ENCODE measurements around the gene FAM162A. TPM values are rescaled to one million over a fixed set of nuclear protein-coding genes. Genes with fewer than 3 reads are reported as not detected.
"Not testable (repeated sequence)": the region's sequence is repeated elsewhere in the genome, so short reads cannot be mapped to it uniquely, and the experiment has no call there.

Gene FAM162A
- total RNA-seq, 1 experiment from 2014 or later: 59.3 TPM

DNA sequence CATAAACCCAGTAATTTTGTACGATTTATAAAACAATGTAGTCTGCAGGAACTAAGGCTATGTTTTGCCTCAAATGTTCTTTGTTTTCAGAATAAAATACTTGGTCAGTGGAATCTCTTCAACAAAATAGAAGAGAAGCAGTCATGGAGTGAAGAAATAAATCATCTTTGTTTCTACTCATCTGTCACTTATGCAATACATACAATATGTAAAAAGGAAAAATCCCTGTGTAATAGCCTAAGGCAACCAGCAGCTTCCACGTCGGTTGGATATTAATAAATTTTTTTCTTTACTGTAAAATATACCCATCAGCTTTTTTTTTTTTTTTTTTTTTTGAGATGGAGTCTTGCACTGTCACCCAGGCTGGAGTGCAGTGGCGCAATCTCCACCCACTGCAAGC is 37.1 kb downstream of the FAM162A start:
- DNase-seq: no peak
- Histone ChIP-seq H3K36me3 (replicated peaks; ENCODE audit: control insufficient read depth, insufficient read depth, low read length) (peaks cover 2% of the 10 kb centered on the region), H3K27me3 (ENCODE audit: control insufficient read depth, insufficient read depth, low read length) (no peaks in the 10 kb centered on the region), H3K4me3 (ENCODE audit: insufficient read depth, low read depth, low read length) (no peak overlapping the region)

DNA sequence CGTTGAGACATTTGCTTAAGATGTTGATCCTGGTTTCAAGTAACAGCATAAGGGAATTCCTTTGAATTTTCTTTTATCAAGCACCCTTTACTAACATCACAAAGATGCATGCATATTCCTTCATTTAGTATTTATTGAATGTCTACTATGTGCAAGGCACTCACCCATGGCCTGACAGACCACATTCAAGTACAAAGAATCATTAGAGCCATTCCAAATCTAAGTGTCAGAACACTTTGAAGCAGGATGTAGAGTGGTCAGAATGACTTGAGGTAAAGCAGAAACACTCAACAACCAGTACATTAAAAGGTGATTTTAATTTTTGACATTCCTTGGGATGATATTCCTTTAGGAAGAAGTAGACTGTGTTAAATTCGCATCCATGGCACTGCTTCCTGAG is 37.9 kb downstream of the FAM162A start:
- no peak overlapping the region for H3K4me3 ChIP-seq (ENCODE audit: insufficient read depth, low read depth, low read length)
- peaks cover 7% of the 10 kb centered on the region for H3K36me3 ChIP-seq (replicated peaks; ENCODE audit: control insufficient read depth, insufficient read depth, low read length)
- no peak for DNase-seq
- no peaks in the 10 kb centered on the region for H3K27me3 ChIP-seq (ENCODE audit: control insufficient read depth, insufficient read depth, low read length)

DNA sequence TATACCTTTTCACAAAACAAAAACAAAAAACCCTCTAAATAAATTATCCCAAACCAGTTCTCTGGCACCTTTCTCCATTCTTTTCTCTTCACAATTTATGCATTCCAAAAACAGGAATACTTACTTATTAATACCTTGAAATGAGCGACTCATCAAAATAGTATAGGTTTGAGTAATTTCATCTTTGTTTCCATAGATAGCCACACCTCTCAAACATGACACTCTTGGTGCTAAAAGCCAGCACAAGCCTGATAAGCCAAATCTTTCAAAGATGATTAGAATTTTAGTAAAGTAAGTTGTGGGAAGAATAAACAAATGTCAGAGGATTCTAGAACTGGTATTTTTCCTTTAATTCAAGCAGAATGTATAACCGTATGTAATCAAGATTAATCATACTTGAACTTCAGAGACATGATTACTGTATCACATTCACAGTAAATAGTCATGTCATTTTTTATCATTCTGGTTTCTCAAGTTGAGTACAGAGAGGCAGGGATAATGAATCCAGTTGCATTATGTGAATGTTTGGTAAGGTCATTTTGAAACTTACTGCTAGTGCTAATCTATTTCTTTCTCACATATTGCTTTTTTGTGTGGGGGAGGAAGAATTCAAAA is 44.0 kb downstream of the FAM162A start:
- no peaks in the 10 kb centered on the region for H3K27me3 ChIP-seq (ENCODE audit: control insufficient read depth, insufficient read depth, low read length)
- H3K36me3 ChIP-seq (replicated peaks; ENCODE audit: control insufficient read depth, insufficient read depth, low read length): peaks cover 15% of the 10 kb centered on the region
- no peak for DNase-seq
- H3K4me3 ChIP-seq (ENCODE audit: insufficient read depth, low read depth, low read length): no peak overlapping the region

DNA sequence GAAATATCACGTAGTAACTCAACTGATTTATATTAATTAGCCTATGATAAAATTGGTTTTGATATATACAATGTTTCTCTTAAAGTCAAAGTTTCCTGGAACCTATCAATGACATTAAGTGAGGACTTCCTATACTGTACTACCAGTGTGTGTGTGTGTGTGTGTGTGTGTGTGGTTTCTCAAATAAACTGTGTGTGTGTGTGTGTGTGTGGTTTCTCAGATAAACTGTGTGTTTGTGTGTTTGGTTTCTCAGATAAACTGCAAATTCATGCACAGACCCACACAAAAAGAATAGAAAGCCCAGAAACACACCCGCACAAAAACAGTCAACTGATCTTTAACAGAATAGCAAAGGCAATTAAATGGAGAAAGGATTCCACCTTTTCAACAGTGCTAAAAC is 46.4 kb downstream of the FAM162A start:
- Histone ChIP-seq H3K27me3 (ENCODE audit: control insufficient read depth, insufficient read depth, low read length) (no peaks in the 10 kb centered on the region), H3K36me3 (replicated peaks; ENCODE audit: control insufficient read depth, insufficient read depth, low read length) (peaks cover 16% of the 10 kb centered on the region), H3K4me3 (ENCODE audit: insufficient read depth, low read depth, low read length) (no peak overlapping the region)

DNA sequence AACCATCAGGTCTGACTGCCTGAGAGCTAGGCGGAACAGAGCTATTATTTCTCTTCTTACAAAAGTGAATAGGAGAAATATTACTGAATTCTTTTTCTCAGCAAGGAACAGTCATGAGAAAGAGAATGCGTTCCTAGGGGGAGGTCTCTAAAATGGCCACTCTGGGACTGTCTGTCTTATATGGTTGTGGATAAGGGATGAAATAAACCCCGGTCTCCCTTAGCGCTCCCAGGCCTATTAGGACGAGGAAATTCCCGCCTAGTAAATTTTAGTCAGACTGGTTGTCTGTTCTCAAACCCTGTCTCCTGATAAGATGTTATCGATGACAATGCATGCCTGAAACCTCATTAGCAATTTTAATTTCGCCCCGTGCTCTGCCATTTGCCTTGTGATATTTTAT is 52.0 kb downstream of the FAM162A start:
- Histone ChIP-seq H3K27me3 (ENCODE audit: control insufficient read depth, insufficient read depth, low read length) (no peaks in the 10 kb centered on the region), H3K4me3 (ENCODE audit: insufficient read depth, low read depth, low read length) (no peak overlapping the region), H3K36me3 (replicated peaks; ENCODE audit: control insufficient read depth, insufficient read depth, low read length) (peaks cover 20% of the 10 kb centered on the region)

More for the DNA sequence above, 46.4 kb downstream of the FAM162A start:
- no peak for DNase-seq

DNA sequence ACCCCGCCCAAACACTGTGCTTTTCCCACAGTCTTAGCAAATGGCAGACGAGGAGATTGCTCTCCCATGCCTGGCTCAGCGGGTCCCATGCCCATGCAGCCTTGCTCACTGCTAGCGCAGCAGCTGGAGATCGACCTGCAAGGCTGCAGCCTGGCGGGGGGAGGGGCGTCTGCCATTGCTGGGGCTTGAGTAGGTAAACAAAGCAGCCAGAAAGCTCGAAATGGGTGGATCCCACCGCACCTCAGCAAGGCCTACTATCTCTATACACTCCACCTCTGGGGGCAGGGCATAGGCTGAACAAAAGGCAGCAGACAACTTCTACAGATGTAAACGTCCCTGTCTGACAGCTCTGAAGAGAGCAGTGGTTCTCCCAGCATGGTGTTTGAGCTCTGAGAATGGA is 59.1 kb downstream of the FAM162A start:
- peak; percentile 40 for DNase-seq
- Histone ChIP-seq H3K27me3 (ENCODE audit: control insufficient read depth, insufficient read depth, low read length) (no peaks in the 10 kb centered on the region), H3K36me3 (replicated peaks; ENCODE audit: control insufficient read depth, insufficient read depth, low read length) (peaks cover 8% of the 10 kb centered on the region), H3K4me3 (ENCODE audit: insufficient read depth, low read depth, low read length) (no peak overlapping the region)

More for the DNA sequence above, 52.0 kb downstream of the FAM162A start:
- DNase-seq: no peak

DNA sequence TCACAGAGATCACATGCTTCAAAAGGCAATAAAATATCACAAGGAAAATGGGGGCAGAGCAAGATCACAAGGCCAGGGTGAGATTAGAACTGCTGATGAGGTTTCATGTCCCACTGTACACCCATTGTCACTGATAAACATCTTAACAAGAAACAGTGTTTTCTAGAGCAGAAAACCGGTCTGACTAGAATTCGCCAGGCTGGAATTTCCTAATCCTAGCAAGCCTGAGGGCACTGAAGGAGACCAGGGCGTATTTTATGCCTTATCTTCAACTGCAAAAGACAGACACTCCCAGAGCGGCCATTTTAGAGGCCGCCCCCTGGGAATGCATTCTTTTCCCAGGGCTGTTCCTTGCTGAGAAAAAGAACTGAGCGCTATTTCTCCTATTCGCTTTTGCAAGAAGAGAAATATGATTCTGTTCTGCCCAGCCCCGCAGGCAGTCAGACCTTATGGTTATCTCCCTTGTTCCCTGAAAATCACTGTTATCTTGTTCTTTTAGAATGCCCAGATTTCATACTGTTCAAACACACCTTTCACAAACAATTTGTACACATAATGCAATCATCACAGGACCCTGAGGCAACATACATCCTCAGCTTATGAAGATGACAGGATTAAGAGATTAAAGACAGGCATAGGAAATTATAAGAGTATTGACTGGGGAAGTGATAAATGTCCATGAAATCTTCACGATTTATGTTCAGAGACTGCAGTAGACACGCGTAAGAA is 59.9 kb downstream of the FAM162A start:
- H3K36me3 ChIP-seq (replicated peaks; ENCODE audit: control insufficient read depth, insufficient read depth, low read length); DNase-seq; H3K27me3 ChIP-seq (ENCODE audit: control insufficient read depth, insufficient read depth, low read length); H3K4me3 ChIP-seq (ENCODE audit: insufficient read depth, low read depth, low read length): not testable (repeated sequence)

DNA sequence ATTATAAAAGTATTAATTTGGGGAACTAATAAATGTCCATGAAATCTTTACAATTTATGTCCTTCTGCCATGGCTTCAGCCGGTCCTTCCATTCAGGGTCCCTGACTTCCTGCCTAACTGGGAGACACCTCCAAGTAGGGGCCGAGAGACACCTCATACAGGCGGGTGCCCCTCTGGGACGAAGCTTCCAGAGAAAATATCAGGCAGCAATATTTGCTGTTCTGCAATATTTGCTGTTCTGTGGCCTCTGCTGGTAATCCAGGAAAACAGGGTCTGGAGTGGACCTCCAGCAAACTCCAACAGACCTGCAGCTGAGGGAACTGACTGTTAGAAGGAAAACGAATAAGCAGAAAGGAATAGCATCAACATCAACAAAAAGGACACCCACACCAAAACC is 60.5 kb downstream of the FAM162A start:
- DNase-seq; H3K27me3 ChIP-seq (ENCODE audit: control insufficient read depth, insufficient read depth, low read length); H3K4me3 ChIP-seq (ENCODE audit: insufficient read depth, low read depth, low read length); H3K36me3 ChIP-seq (replicated peaks; ENCODE audit: control insufficient read depth, insufficient read depth, low read length): not testable (repeated sequence)

DNA sequence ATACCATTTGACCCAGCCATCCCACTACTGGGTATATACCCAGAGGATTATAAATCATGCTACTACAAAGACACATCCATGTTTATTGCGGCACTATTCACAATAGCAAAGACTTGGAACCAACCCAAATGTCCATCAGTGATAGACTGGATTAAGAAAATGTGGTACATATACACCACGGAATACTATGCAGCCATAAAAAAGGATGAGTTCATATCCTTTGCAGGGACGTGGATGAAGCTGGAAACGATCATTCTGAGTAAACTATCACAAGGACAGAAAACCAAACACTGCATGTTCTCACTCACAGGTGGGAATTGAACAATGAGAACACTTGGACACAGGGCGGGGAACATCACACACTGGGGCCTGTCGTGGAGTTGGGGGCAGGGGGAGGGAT is 64.2 kb downstream of the FAM162A start:
- not testable (repeated sequence) for DNase-seq

DNA sequence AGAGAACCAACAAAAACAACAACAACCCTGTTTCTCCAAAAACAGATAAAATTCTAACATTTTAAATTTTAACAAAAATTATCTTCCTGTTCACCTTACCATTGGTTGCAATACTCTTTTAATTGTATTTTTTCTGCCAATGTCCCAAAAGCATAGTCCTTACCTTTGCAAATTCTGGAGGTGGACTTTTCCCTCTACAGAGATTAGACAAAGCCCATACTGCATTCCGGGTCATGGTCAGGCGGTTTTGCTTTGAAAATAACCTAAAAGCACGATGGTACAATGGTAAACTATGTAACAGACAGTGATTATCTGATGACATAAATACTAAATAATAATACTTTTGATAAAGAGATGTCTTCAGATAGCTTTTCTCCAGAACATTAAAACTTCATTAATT is 67.4 kb downstream of the FAM162A start:
- H3K27me3 ChIP-seq (ENCODE audit: control insufficient read depth, insufficient read depth, low read length): no peaks in the 10 kb centered on the region
- DNase-seq: no peak
- no peak overlapping the region for H3K4me3 ChIP-seq (ENCODE audit: insufficient read depth, low read depth, low read length)
- peaks cover 10% of the 10 kb centered on the region for H3K36me3 ChIP-seq (replicated peaks; ENCODE audit: control insufficient read depth, insufficient read depth, low read length)

More for the DNA sequence above, 64.2 kb downstream of the FAM162A start:
- not testable (repeated sequence) for H3K4me3 ChIP-seq (ENCODE audit: insufficient read depth, low read depth, low read length); H3K27me3 ChIP-seq (ENCODE audit: control insufficient read depth, insufficient read depth, low read length); H3K36me3 ChIP-seq (replicated peaks; ENCODE audit: control insufficient read depth, insufficient read depth, low read length)

DNA sequence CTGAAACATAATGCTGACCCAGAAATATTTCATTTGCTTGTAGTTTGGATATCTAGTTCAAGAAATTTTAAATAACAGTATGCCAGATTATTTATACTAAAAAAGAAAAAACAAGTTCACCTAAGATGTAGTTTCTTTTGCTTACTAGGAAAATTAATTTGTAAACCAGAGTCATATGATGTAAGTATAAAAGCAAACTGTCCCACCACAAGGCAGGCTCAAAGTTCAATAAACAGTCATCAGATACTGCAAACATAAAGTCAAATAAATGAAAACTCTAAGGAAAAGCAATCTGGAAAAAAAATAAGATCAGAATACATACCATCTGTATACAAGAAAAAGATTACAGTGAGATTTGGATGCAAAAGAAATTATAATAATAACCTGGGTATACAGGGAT is 72.1 kb downstream of the FAM162A start:
- peaks cover 18% of the 10 kb centered on the region for H3K36me3 ChIP-seq (replicated peaks; ENCODE audit: control insufficient read depth, insufficient read depth, low read length)
- DNase-seq: no peak

DNA sequence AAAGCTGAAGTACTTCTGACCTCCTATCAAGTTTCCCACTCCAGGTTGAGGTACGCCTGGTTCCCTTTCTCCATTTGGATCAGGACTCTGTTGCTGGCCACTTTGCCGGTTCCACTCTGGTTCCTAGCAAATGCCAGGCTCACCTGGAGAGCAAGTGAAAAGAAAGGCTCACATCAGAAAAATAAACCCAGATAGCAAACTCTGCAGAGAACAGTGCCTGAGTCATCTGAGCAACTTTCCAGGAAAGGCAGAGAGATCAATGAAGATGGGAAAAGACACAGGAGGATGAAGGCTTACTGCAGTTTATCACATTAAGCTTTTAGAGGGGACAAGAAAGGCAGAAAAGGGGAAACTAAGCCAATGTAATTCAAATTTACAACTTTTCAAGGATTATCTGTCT is 73.7 kb downstream of the FAM162A start:
- H3K27me3 ChIP-seq (ENCODE audit: control insufficient read depth, insufficient read depth, low read length): no peaks in the 10 kb centered on the region
- DNase-seq: no peak
- H3K4me3 ChIP-seq (ENCODE audit: insufficient read depth, low read depth, low read length): no peak overlapping the region
- H3K36me3 ChIP-seq (replicated peaks; ENCODE audit: control insufficient read depth, insufficient read depth, low read length): peaks cover 18% of the 10 kb centered on the region

More for the DNA sequence above, 72.1 kb downstream of the FAM162A start:
- no peak overlapping the region for H3K4me3 ChIP-seq (ENCODE audit: insufficient read depth, low read depth, low read length)
- H3K27me3 ChIP-seq (ENCODE audit: control insufficient read depth, insufficient read depth, low read length): no peaks in the 10 kb centered on the region

DNA sequence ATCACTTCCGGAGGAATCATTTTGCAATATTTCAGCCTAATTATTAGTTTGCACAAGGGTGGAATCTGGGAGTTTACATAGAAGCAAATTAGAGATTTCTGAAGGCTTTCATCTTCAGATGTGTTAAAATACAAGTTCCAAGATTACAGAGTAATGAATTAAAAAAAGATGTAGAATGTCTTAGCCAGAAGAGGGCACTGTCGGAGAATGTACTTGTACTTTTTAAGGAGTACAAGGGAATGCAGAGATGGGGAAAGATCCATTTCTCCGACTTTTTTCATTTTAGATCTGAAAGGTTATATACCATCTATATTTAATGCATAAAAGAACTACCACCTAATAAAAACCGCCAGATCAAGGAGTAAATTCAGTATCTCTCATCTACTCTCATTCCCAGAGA is 75.0 kb downstream of the FAM162A start:
- DNase-seq: peak; percentile 28
- H3K36me3 ChIP-seq (replicated peaks; ENCODE audit: control insufficient read depth, insufficient read depth, low read length): peaks cover 14% of the 10 kb centered on the region
- H3K27me3 ChIP-seq (ENCODE audit: control insufficient read depth, insufficient read depth, low read length): no peaks in the 10 kb centered on the region
- no peak overlapping the region for H3K4me3 ChIP-seq (ENCODE audit: insufficient read depth, low read depth, low read length)

DNA sequence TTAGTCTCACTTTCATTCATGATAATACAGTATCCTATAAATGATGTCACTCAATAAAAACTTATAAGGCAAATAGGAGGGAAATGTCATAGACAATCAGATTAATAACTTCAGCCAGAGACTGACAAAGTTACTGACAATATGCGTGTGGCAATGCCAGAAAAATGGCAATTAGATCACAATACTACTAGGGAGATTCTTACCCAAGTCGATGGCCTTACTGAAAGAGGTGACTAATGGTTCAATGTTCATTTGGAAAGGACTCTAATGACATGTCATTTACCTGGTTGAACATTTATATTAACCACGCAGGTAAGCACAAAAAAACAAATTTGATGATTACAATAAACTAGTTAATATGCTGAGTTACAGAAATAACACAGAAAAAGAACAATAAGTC is 77.8 kb downstream of the FAM162A start:
- DNase-seq: no peak
- H3K36me3 ChIP-seq (replicated peaks; ENCODE audit: control insufficient read depth, insufficient read depth, low read length): peaks cover 11% of the 10 kb centered on the region
- H3K27me3 ChIP-seq (ENCODE audit: control insufficient read depth, insufficient read depth, low read length): no peaks in the 10 kb centered on the region
- no peak overlapping the region for H3K4me3 ChIP-seq (ENCODE audit: insufficient read depth, low read depth, low read length)
